Measurements from ENCODE around the gene NMT2.

- TF ChIP-seq RAD21 (conservative IDR thresholded peaks at IDR 0.05 in 1 of 2, IDR thresholded peaks at IDR 0.05 in 1 of 2) = no peak
- no peak for TF ChIP-seq POLR2A (IDR thresholded peaks at IDR 0.05; ENCODE audit: low read length)
- TF ChIP-seq HOXA7 (CRISPR knock-in tag; IDR thresholded peaks at IDR 0.05) = no peak
- TF ChIP-seq, protein P1, sequence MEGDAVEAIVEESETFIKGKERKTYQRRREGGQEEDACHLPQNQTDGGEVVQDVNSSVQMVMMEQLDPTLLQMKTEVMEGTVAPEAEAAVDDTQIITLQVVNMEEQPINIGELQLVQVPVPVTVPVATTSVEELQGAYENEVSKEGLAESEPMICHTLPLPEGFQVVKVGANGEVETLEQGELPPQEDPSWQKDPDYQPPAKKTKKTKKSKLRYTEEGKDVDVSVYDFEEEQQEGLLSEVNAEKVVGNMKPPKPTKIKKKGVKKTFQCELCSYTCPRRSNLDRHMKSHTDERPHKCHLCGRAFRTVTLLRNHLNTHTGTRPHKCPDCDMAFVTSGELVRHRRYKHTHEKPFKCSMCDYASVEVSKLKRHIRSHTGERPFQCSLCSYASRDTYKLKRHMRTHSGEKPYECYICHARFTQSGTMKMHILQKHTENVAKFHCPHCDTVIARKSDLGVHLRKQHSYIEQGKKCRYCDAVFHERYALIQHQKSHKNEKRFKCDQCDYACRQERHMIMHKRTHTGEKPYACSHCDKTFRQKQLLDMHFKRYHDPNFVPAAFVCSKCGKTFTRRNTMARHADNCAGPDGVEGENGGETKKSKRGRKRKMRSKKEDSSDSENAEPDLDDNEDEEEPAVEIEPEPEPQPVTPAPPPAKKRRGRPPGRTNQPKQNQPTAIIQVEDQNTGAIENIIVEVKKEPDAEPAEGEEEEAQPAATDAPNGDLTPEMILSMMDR (IDR thresholded peaks at IDR 0.05) = no peak
- TF ChIP-seq, protein P2, sequence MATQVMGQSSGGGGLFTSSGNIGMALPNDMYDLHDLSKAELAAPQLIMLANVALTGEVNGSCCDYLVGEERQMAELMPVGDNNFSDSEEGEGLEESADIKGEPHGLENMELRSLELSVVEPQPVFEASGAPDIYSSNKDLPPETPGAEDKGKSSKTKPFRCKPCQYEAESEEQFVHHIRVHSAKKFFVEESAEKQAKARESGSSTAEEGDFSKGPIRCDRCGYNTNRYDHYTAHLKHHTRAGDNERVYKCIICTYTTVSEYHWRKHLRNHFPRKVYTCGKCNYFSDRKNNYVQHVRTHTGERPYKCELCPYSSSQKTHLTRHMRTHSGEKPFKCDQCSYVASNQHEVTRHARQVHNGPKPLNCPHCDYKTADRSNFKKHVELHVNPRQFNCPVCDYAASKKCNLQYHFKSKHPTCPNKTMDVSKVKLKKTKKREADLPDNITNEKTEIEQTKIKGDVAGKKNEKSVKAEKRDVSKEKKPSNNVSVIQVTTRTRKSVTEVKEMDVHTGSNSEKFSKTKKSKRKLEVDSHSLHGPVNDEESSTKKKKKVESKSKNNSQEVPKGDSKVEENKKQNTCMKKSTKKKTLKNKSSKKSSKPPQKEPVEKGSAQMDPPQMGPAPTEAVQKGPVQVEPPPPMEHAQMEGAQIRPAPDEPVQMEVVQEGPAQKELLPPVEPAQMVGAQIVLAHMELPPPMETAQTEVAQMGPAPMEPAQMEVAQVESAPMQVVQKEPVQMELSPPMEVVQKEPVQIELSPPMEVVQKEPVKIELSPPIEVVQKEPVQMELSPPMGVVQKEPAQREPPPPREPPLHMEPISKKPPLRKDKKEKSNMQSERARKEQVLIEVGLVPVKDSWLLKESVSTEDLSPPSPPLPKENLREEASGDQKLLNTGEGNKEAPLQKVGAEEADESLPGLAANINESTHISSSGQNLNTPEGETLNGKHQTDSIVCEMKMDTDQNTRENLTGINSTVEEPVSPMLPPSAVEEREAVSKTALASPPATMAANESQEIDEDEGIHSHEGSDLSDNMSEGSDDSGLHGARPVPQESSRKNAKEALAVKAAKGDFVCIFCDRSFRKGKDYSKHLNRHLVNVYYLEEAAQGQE (IDR thresholded peaks at IDR 0.05) = no peak
- TF ChIP-seq HMGXB4 (CRISPR knock-in tag; IDR thresholded peaks at IDR 0.05; ENCODE audit: borderline replicate concordance) = no peak
- TF ChIP-seq MYC (IDR thresholded peaks at IDR 0.05; ENCODE audit: borderline replicate concordance, low read length) = no peak
- TF ChIP-seq ZC3H11A (IDR thresholded peaks at IDR 0.05) = no peak
- TF ChIP-seq NFE2L2 (conservative IDR thresholded peaks at IDR 0.05; ENCODE audit: low read length) = no peak
- no peak for TF ChIP-seq ESRRA (IDR thresholded peaks at IDR 0.05; ENCODE audit: borderline replicate concordance, low read length)
- TF ChIP-seq CHD2 (IDR thresholded peaks at IDR 0.05; ENCODE audit: low read length, partially characterized antibody) = no peak
Observed at GRCh38 chr10:15067154-15067553, 101.3 kb downstream of the NMT2 start.
